GM19324 (cell line): ENCODE results near the gene TP53I13.

Experiments
- ATAC-seq: cut with Tn5 transposase; IDR thresholded peaks from one replicate; pipeline ENCODE4 v1.9.1; 2021; ENCODE audit warnings: mild to moderate bottlenecking, moderate library complexity; ENCODE audit not compliant: unreplicated experiment, low FRiP score

The TP53I13 gene

GRCh38 chr17:29566473-29567303 lies 1.8 kb upstream of the TP53I13 start, which contains the start of gene ABHD15:
Gene ABHD15 (minus strand): TSS chr17:29567037. CDS start chr17:29566966, 71 bp downstream.
- peak; percentile 40 for ATAC-seq

- peak; percentile 18 for ATAC-seq
Measured at GRCh38 chr17:29567304-29567553, 1.3 kb upstream of the TP53I13 start.

- peak; percentile 35 for ATAC-seq
Measured at GRCh38 chr17:29567554-29568330, 759 bp upstream of the TP53I13 start.

GRCh38 chr17:29569245-29569950 lies 897 bp downstream of the TP53I13 start:
- no peak for ATAC-seq

GRCh38 chr17:29570521-29570920 lies 2.0 kb downstream of the TP53I13 start:
- no peak for ATAC-seq

- ATAC-seq: no peak
Measured at GRCh38 chr17:29571486-29571882, 3.0 kb downstream of the TP53I13 start.

- ATAC-seq: no peak
Measured at GRCh38 chr17:29571883-29572681, 3.6 kb downstream of the TP53I13 start.

GRCh38 chr17:29572691-29573557 lies 4.4 kb downstream of the TP53I13 start:
- no peak for ATAC-seq

- no peak for ATAC-seq
Measured at GRCh38 chr17:29573558-29573869, 5.0 kb downstream of the TP53I13 start.

GRCh38 chr17:29573871-29574731 lies 5.6 kb downstream of the TP53I13 start:
- no peak for ATAC-seq

GRCh38 chr17:29574732-29575510 lies 6.4 kb downstream of the TP53I13 start:
- no peak for ATAC-seq

GRCh38 chr17:29575511-29576213 lies 7.2 kb downstream of the TP53I13 start:
- ATAC-seq: no peak

- ATAC-seq: no peak
Measured at GRCh38 chr17:29576214-29577000, 7.9 kb downstream of the TP53I13 start.

- ATAC-seq: no peak
Measured at GRCh38 chr17:29577001-29577370, 8.5 kb downstream of the TP53I13 start.

- ATAC-seq: no peak
Measured at GRCh38 chr17:29577385-29578211, 9.1 kb downstream of the TP53I13 start.
